GM23338 (cell line): ENCODE measurements around the gene HSDL1. TPM values are rescaled to one million over a fixed set of nuclear protein-coding genes. Genes with fewer than 3 reads are reported as not detected.

Experiments used
- ATAC-seq: fragments of 200-7000 bp; cut with Tn5 transposase; 3 replicates; pipeline ENCODE4 v1.9.1; 2020
- DNase-seq: peaks from one replicate; pipeline ENCODE4 v3.0.0-alpha.2; 2015; ENCODE audit warnings: low spot score
- H2AFZ ChIP-seq: fragments of 200-600 bp; sonication (generic); 2 replicates; pipeline ENCODE4 v1.8.0; 2016; ENCODE audit warnings: antibody characterized with exemption, mild to moderate bottlenecking, moderate library complexity
- H3F3A ChIP-seq: fragments of 200-600 bp; sonication (generic); replicated peaks from 2 replicates; pipeline ENCODE4 v1.8.0; 2017; ENCODE audit warnings: antibody characterized with exemption, mixed run types, low read depth
- H3K27ac ChIP-seq: fragments of 200-600 bp; sonication (generic); 2 replicates; pipeline ENCODE4 v1.6.1; 2016; ENCODE audit warnings: low read depth
- H3K27me3 ChIP-seq: fragments of 200-600 bp; sonication (generic); 2 replicates; pipeline ENCODE4 v1.8.0; 2016; ENCODE audit warnings: mild to moderate bottlenecking, mixed run types, moderate library complexity; ENCODE audit not compliant: insufficient read depth
- H3K36me3 ChIP-seq: fragments of 200-600 bp; sonication (generic); 2 replicates; pipeline ENCODE4 v1.8.0; 2016; ENCODE audit warnings: mild to moderate bottlenecking; ENCODE audit not compliant: insufficient read depth
- H3K4me1 ChIP-seq: fragments of 200-600 bp; sonication (generic); 2 replicates; pipeline ENCODE4 v1.8.0; 2016; ENCODE audit warnings: mild to moderate bottlenecking, moderate library complexity; ENCODE audit not compliant: insufficient read depth
- H3K4me2 ChIP-seq: fragments of 200-600 bp; sonication (generic); 2 replicates; pipeline ENCODE4 v1.7.1; 2017; ENCODE audit warnings: mixed run types
- H3K4me3 ChIP-seq: fragments of 200-600 bp; sonication (generic); 2 replicates; pipeline ENCODE4 v1.6.1; 2016; ENCODE audit warnings: mixed run types
- H3K79me2 ChIP-seq: fragments of 200-600 bp; sonication (generic); replicated peaks from 2 replicates; pipeline ENCODE4 v1.8.0; 2017; ENCODE audit warnings: mild to moderate bottlenecking; ENCODE audit not compliant: insufficient read depth
- H3K9me2 ChIP-seq: fragments of 200-600 bp; sonication (generic); 2 replicates; pipeline ENCODE4 v1.8.0; 2017; ENCODE audit not compliant: insufficient read depth
- H4K20me1 ChIP-seq: fragments of 200-600 bp; sonication (generic); replicated peaks from 2 replicates; pipeline ENCODE4 v1.8.0; 2017; ENCODE audit warnings: mild to moderate bottlenecking; ENCODE audit not compliant: insufficient read depth
- H3K27ac Mint-ChIP-seq: 2 replicates; pipeline ENCODE4 v1.8.0; 2020; ENCODE audit warnings: inconsistent platforms, mild to moderate bottlenecking, moderate library complexity, mixed read lengths
- H3K27me3 Mint-ChIP-seq: 3 replicates; pipeline ENCODE4 v1.8.0; 2022; ENCODE audit warnings: low read depth, mild to moderate bottlenecking, moderate library complexity, mixed read lengths, inconsistent platforms; ENCODE audit not compliant: insufficient read depth, poor library complexity
- H3K36me3 Mint-ChIP-seq: 3 replicates; pipeline ENCODE4 v1.8.0; 2021; ENCODE audit warnings: low read depth, mild to moderate bottlenecking, inconsistent platforms, moderate library complexity, mixed read lengths
- H3K4me1 Mint-ChIP-seq: 3 replicates; pipeline ENCODE4 v1.8.0; 2020; ENCODE audit warnings: mild to moderate bottlenecking, inconsistent platforms, mixed read lengths
- H3K4me3 Mint-ChIP-seq: 3 replicates; pipeline ENCODE4 v1.8.0; 2021; ENCODE audit warnings: moderate library complexity, mild to moderate bottlenecking, inconsistent platforms, mixed read lengths
- H3K9me3 Mint-ChIP-seq: 3 replicates; pipeline ENCODE4 v1.8.0; 2020; ENCODE audit warnings: moderate library complexity, mild to moderate bottlenecking, inconsistent platforms, mixed read lengths
- CREB1 ChIP-seq: fragments of 250-450 bp; sonication (Bioruptor Pico); IDR thresholded peaks from 2 replicates; pipeline ENCODE4 v1.5.0; 2020; ENCODE audit warnings: low read depth, mild to moderate bottlenecking, moderate library complexity
- EZH2 ChIP-seq: fragments of 200-600 bp; sonication (generic); IDR thresholded peaks from one replicate; pipeline ENCODE4 v1.8.0; 2017; ENCODE audit warnings: antibody characterized with exemption, mild to moderate bottlenecking, low read depth; ENCODE audit not compliant: unreplicated experiment
- EZH2phosphoT487 ChIP-seq: fragments of 200-600 bp; sonication (generic); IDR thresholded peaks from one replicate; pipeline ENCODE4 v1.8.1; 2018; ENCODE audit warnings: antibody characterized with exemption; ENCODE audit not compliant: unreplicated experiment
- JUNB ChIP-seq: IDR thresholded peaks from one replicate; pipeline ENCODE4 v1.6.1; 2016; ENCODE audit warnings: antibody characterized with exemption; ENCODE audit not compliant: unreplicated experiment
- NANOG ChIP-seq: IDR thresholded peaks from 2 replicates; pipeline ENCODE4 v1.6.1; 2016; ENCODE audit warnings: antibody characterized with exemption, borderline replicate concordance
- POLR2AphosphoS5 ChIP-seq: IDR thresholded peaks from 2 replicates; pipeline ENCODE4 v1.6.1; 2016; ENCODE audit warnings: antibody characterized with exemption, low read depth
- STAT1 ChIP-seq: IDR thresholded peaks from one replicate; pipeline ENCODE4 v1.6.1; 2016; ENCODE audit warnings: antibody characterized with exemption; ENCODE audit not compliant: unreplicated experiment
- ZNF114 ChIP-seq: fragments of 250-450 bp; sonication (Bioruptor Pico); IDR thresholded peaks from 2 replicates; pipeline ENCODE4 v1.5.0; 2020; ENCODE audit warnings: mild to moderate bottlenecking, moderate library complexity
- ZNF331 ChIP-seq: fragments of 250-450 bp; sonication (Bioruptor Pico); IDR thresholded peaks from 2 replicates; pipeline ENCODE4 v1.5.0; 2020; ENCODE audit warnings: low read depth, mild to moderate bottlenecking, moderate library complexity
- polyA plus RNA-seq: library from polyadenylated mRNA; unstranded; fragments of >200 nt; fragmentation: Nextera tagmentation; extraction: Ambion mirVana; gene quantifications from 2 replicates; pipeline ENCODE4 v1.2.1, GENCODE V29; 2016
- total RNA-seq: library from RNA; depleted of rRNA; stranded (reverse); fragments of >200 nt; shearing (Covaris generic); gene quantifications from 2 replicates; pipeline ENCODE4 v1.2.3, GENCODE V29; 2014
- TF ChIP-seq, protein P1 (sequence below): IDR thresholded peaks from one replicate; pipeline ENCODE4 v1.6.1; 2018; ENCODE audit warnings: antibody characterized with exemption; ENCODE audit not compliant: unreplicated experiment
- TF ChIP-seq, protein P2 (sequence below): fragments of 250-450 bp; sonication (Bioruptor Pico); IDR thresholded peaks from 2 replicates; pipeline ENCODE4 v1.5.0; 2020; ENCODE audit warnings: mild to moderate bottlenecking, moderate library complexity
- TF ChIP-seq, protein P3 (sequence below): IDR thresholded peaks from 2 replicates; pipeline ENCODE4 v1.6.1; 2016; ENCODE audit warnings: antibody characterized with exemption
- TF ChIP-seq, protein P4 (sequence below), 2 experiments: fragments of 200-600 bp in 1 of 2; sonication (generic) in 1 of 2; conservative IDR thresholded peaks; 2 replicates each; pipeline versions ENCODE4 v1.5.1 to v1.6.1; 2016 to 2017; ENCODE audit warnings: antibody characterized with exemption in 2 of 2, low read depth in 2 of 2, mild to moderate bottlenecking in 2 of 2, moderate library complexity in 1 of 2

Gene HSDL1
- total and polyA plus RNA-seq, 2 experiments from 2014 or later: 16.6 to 46.1 TPM

DNA sequence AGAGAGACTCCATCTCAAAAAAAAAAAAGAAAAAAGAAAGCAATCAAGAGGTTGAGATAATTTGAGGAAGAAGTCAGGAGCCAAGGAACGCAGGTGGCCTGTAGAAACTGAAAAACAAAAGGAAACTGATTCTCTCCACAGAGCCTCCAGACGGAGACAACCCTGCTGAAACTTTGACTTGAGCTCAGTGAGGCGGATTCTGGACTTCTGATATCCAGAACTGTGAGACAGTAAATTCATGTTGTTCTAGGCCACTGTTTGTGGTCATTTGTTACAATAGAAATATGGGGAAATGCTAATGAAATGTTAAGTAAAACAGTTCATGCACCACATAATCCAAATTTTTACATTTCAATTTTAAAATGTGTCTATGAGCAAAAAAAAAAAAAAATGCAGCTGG is 33.5 kb downstream of the HSDL1 start:
- Histone ChIP-seq H3K36me3 (no peaks in the 10 kb centered on the region), H3K4me3 (no peak overlapping the region), H3K9me2 (no peaks in the 10 kb centered on the region), H3F3A (peaks cover 3% of the 10 kb centered on the region; the same call in 1 of the 2 replicates), H3K79me2 (peaks cover 98% of the 10 kb centered on the region), H3K27ac (peak overlapping the region; percentile 17; the same call in 1 of the 2 replicates), H3K4me2 (no peak overlapping the region), H4K20me1 (peaks cover 31% of the 10 kb centered on the region; the same call in 1 of the 2 replicates), H3K27me3 (no peaks in the 10 kb centered on the region), H2AFZ (no peak overlapping the region), H3K4me1 (peaks cover 11% of the 10 kb centered on the region)
- H3K27me3 Mint-ChIP-seq: no peaks in the 10 kb centered on the region
- no peak for ATAC-seq
- H3K9me3 Mint-ChIP-seq: no peaks in the 10 kb centered on the region
- H3K36me3 Mint-ChIP-seq: no peaks in the 10 kb centered on the region
- 0 out of 2 replicates have a peak overlapping the region, but pooled peaks have one; percentile 14 for H3K27ac Mint-ChIP-seq
- H3K4me3 Mint-ChIP-seq: no peak overlapping the region
- TF ChIP-seq, protein P1, sequence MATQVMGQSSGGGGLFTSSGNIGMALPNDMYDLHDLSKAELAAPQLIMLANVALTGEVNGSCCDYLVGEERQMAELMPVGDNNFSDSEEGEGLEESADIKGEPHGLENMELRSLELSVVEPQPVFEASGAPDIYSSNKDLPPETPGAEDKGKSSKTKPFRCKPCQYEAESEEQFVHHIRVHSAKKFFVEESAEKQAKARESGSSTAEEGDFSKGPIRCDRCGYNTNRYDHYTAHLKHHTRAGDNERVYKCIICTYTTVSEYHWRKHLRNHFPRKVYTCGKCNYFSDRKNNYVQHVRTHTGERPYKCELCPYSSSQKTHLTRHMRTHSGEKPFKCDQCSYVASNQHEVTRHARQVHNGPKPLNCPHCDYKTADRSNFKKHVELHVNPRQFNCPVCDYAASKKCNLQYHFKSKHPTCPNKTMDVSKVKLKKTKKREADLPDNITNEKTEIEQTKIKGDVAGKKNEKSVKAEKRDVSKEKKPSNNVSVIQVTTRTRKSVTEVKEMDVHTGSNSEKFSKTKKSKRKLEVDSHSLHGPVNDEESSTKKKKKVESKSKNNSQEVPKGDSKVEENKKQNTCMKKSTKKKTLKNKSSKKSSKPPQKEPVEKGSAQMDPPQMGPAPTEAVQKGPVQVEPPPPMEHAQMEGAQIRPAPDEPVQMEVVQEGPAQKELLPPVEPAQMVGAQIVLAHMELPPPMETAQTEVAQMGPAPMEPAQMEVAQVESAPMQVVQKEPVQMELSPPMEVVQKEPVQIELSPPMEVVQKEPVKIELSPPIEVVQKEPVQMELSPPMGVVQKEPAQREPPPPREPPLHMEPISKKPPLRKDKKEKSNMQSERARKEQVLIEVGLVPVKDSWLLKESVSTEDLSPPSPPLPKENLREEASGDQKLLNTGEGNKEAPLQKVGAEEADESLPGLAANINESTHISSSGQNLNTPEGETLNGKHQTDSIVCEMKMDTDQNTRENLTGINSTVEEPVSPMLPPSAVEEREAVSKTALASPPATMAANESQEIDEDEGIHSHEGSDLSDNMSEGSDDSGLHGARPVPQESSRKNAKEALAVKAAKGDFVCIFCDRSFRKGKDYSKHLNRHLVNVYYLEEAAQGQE: no peak
- TF ChIP-seq, protein P2, sequence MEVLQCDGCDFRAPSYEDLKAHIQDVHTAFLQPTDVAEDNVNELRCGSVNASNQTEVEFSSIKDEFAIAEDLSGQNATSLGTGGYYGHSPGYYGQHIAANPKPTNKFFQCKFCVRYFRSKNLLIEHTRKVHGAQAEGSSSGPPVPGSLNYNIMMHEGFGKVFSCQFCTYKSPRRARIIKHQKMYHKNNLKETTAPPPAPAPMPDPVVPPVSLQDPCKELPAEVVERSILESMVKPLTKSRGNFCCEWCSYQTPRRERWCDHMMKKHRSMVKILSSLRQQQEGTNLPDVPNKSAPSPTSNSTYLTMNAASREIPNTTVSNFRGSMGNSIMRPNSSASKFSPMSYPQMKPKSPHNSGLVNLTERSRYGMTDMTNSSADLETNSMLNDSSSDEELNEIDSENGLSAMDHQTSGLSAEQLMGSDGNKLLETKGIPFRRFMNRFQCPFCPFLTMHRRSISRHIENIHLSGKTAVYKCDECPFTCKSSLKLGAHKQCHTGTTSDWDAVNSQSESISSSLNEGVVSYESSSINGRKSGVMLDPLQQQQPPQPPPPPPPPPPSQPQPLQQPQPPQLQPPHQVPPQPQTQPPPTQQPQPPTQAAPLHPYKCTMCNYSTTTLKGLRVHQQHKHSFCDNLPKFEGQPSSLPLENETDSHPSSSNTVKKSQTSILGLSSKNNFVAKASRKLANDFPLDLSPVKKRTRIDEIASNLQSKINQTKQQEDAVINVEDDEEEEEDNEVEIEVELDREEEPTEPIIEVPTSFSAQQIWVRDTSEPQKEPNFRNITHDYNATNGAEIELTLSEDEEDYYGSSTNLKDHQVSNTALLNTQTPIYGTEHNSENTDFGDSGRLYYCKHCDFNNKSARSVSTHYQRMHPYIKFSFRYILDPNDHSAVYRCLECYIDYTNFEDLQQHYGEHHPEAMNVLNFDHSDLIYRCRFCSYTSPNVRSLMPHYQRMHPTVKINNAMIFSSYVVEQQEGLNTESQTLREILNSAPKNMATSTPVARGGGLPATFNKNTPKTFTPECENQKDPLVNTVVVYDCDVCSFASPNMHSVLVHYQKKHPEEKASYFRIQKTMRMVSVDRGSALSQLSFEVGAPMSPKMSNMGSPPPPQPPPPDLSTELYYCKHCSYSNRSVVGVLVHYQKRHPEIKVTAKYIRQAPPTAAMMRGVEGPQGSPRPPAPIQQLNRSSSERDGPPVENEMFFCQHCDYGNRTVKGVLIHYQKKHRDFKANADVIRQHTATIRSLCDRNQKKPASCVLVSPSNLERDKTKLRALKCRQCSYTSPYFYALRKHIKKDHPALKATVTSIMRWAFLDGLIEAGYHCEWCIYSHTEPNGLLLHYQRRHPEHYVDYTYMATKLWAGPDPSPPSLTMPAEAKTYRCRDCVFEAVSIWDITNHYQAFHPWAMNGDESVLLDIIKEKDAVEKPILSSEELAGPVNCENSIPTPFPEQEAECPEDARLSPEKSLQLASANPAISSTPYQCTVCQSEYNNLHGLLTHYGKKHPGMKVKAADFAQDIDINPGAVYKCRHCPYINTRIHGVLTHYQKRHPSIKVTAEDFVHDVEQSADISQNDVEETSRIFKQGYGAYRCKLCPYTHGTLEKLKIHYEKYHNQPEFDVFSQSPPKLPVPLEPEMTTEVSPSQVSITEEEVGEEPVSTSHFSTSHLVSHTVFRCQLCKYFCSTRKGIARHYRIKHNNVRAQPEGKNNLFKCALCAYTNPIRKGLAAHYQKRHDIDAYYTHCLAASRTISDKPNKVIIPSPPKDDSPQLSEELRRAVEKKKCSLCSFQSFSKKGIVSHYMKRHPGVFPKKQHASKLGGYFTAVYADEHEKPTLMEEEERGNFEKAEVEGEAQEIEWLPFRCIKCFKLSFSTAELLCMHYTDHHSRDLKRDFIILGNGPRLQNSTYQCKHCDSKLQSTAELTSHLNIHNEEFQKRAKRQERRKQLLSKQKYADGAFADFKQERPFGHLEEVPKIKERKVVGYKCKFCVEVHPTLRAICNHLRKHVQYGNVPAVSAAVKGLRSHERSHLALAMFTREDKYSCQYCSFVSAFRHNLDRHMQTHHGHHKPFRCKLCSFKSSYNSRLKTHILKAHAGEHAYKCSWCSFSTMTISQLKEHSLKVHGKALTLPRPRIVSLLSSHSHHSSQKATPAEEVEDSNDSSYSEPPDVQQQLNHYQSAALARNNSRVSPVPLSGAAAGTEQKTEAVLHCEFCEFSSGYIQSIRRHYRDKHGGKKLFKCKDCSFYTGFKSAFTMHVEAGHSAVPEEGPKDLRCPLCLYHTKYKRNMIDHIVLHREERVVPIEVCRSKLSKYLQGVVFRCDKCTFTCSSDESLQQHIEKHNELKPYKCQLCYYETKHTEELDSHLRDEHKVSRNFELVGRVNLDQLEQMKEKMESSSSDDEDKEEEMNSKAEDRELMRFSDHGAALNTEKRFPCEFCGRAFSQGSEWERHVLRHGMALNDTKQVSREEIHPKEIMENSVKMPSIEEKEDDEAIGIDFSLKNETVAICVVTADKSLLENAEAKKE: no peak
- TF ChIP-seq, protein P3, sequence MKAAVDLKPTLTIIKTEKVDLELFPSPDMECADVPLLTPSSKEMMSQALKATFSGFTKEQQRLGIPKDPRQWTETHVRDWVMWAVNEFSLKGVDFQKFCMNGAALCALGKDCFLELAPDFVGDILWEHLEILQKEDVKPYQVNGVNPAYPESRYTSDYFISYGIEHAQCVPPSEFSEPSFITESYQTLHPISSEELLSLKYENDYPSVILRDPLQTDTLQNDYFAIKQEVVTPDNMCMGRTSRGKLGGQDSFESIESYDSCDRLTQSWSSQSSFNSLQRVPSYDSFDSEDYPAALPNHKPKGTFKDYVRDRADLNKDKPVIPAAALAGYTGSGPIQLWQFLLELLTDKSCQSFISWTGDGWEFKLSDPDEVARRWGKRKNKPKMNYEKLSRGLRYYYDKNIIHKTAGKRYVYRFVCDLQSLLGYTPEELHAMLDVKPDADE: no peak
- TF ChIP-seq POLR2AphosphoS5 (no peak), NANOG (no peak), EZH2 (no peak), CREB1 (CRISPR knock-in tag) (no peak), ZNF114 (CRISPR knock-in tag) (no peak), ZNF331 (CRISPR knock-in tag) (no peak), JUNB (no peak), STAT1 (no peak), EZH2phosphoT487 (no peak)
- TF ChIP-seq, protein P4, sequence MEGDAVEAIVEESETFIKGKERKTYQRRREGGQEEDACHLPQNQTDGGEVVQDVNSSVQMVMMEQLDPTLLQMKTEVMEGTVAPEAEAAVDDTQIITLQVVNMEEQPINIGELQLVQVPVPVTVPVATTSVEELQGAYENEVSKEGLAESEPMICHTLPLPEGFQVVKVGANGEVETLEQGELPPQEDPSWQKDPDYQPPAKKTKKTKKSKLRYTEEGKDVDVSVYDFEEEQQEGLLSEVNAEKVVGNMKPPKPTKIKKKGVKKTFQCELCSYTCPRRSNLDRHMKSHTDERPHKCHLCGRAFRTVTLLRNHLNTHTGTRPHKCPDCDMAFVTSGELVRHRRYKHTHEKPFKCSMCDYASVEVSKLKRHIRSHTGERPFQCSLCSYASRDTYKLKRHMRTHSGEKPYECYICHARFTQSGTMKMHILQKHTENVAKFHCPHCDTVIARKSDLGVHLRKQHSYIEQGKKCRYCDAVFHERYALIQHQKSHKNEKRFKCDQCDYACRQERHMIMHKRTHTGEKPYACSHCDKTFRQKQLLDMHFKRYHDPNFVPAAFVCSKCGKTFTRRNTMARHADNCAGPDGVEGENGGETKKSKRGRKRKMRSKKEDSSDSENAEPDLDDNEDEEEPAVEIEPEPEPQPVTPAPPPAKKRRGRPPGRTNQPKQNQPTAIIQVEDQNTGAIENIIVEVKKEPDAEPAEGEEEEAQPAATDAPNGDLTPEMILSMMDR (conservative IDR thresholded peaks at IDR 0.05; ENCODE audit: low read depth in 2 of 2): no peak
- peaks cover 7% of the 10 kb centered on the region; the same call in 2 of the 3 replicates for H3K4me1 Mint-ChIP-seq
- DNase-seq: no peak
